H9 (cell line): Measurements from ENCODE around the gene BEST3. TPM values are rescaled to one million over a fixed set of nuclear protein-coding genes. Genes with fewer than 3 reads are reported as not detected.

ENCODE experiments used
- DNase-seq: peaks from one replicate; pipeline ENCODE4 v3.0.0-alpha.2; 2017
- H2AFZ ChIP-seq: one replicate; pipeline ENCODE4 v1.6.1; 2013; ENCODE audit warnings: mild to moderate bottlenecking, low read length, control low read depth, moderate library complexity
- H2AK5ac ChIP-seq: 2 replicates; pipeline ENCODE4 v1.6.1; 2013; ENCODE audit warnings: low read length, control low read depth, mixed read lengths; ENCODE audit not compliant: insufficient read length
- H2BK120ac ChIP-seq: one replicate; pipeline ENCODE4 v1.6.1; 2013; ENCODE audit warnings: low read depth, mild to moderate bottlenecking, low read length, control low read depth, inconsistent platforms; ENCODE audit not compliant: poor library complexity, severe bottlenecking
- H2BK12ac ChIP-seq: 2 replicates; pipeline ENCODE4 v1.6.1; 2013; ENCODE audit warnings: low read length, control low read depth, mixed read lengths, low read depth; ENCODE audit not compliant: insufficient read length
- H2BK15ac ChIP-seq: 2 replicates; pipeline ENCODE4 v1.6.1; 2013; ENCODE audit warnings: low read depth, low read length, control low read depth
- H2BK20ac ChIP-seq: one replicate; pipeline ENCODE4 v1.6.1; 2013; ENCODE audit warnings: low read depth, mild to moderate bottlenecking, low read length, control low read depth, inconsistent platforms; ENCODE audit not compliant: poor library complexity, severe bottlenecking
- H2BK5ac ChIP-seq: 2 replicates; pipeline ENCODE4 v1.6.1; 2013; ENCODE audit warnings: low read length, control low read depth, mixed read lengths; ENCODE audit not compliant: insufficient read length
- H3K14ac ChIP-seq: 2 replicates; pipeline ENCODE4 v1.6.1; 2013; ENCODE audit warnings: low read length, control low read depth; ENCODE audit not compliant: insufficient read depth
- H3K18ac ChIP-seq: 2 replicates; pipeline ENCODE4 v1.6.1; 2013; ENCODE audit warnings: low read depth, mild to moderate bottlenecking, mixed read lengths, low read length, control low read depth; ENCODE audit not compliant: insufficient read length
- H3K23ac ChIP-seq: 2 replicates; pipeline ENCODE4 v1.6.1; 2013; ENCODE audit warnings: low read length, control low read depth, mixed read lengths, low read depth; ENCODE audit not compliant: insufficient read length
- H3K23me2 ChIP-seq: 2 replicates; pipeline ENCODE4 v1.6.1; 2013; ENCODE audit warnings: low read depth, mild to moderate bottlenecking, mixed read lengths, low read length, control low read depth; ENCODE audit not compliant: insufficient read length, poor library complexity, severe bottlenecking
- H3K27ac ChIP-seq: 2 replicates; pipeline ENCODE4 v1.5.1; 2013; ENCODE audit warnings: low read length, control low read depth, mixed read lengths, low read depth; ENCODE audit not compliant: insufficient read length
- H3K27me3 ChIP-seq: 2 replicates; pipeline ENCODE4 v1.6.1; 2013; ENCODE audit warnings: low read length, control low read depth, inconsistent platforms; ENCODE audit not compliant: insufficient read depth
- H3K4ac ChIP-seq: 2 replicates; pipeline ENCODE4 v1.6.1; 2013; ENCODE audit warnings: low read depth, mild to moderate bottlenecking, control low read depth, inconsistent platforms, low read length, moderate library complexity
- H3K4me1 ChIP-seq: 2 replicates; pipeline ENCODE4 v1.6.1; 2013; ENCODE audit warnings: low read length, control low read depth, inconsistent platforms; ENCODE audit not compliant: insufficient read depth
- H3K4me2 ChIP-seq: 2 replicates; pipeline ENCODE4 v1.6.1; 2013; ENCODE audit warnings: low read length, control low read depth, mixed read lengths; ENCODE audit not compliant: insufficient read length, insufficient read depth
- H3K56ac ChIP-seq: 2 replicates; pipeline ENCODE4 v1.6.1; 2013; ENCODE audit warnings: low read depth, mild to moderate bottlenecking, mixed read lengths, low read length, control low read depth; ENCODE audit not compliant: insufficient read length
- H3K79me1 ChIP-seq: 2 replicates; pipeline ENCODE4 v1.6.1; 2013; ENCODE audit warnings: low read depth, mild to moderate bottlenecking, moderate library complexity, low read length, control low read depth, inconsistent platforms; ENCODE audit not compliant: insufficient read depth, poor library complexity, severe bottlenecking
- H3K79me2 ChIP-seq: 2 replicates; pipeline ENCODE4 v1.6.1; 2013; ENCODE audit warnings: low read length, control low read depth, inconsistent platforms; ENCODE audit not compliant: insufficient read depth
- H3K9ac ChIP-seq: 2 replicates; pipeline ENCODE4 v1.6.1; 2013; ENCODE audit warnings: low read length, control low read depth, mixed read lengths; ENCODE audit not compliant: insufficient read length; ENCODE audit errors: extremely low read depth
- H3K9me3 ChIP-seq: one replicate; pipeline ENCODE4 v1.6.1; 2013; ENCODE audit warnings: low read depth, low read length, inconsistent platforms; ENCODE audit not compliant: control insufficient read depth
- H3T11ph ChIP-seq: one replicate; pipeline ENCODE4 v1.6.1; 2013; ENCODE audit warnings: mild to moderate bottlenecking, low read length, control low read depth, inconsistent platforms
- H4K20me1 ChIP-seq: one replicate; pipeline ENCODE4 v1.6.1; 2013; ENCODE audit not compliant: control insufficient read depth, insufficient read length, insufficient read depth
- H4K5ac ChIP-seq: 2 replicates; pipeline ENCODE4 v1.6.1; 2013; ENCODE audit warnings: low read depth, mild to moderate bottlenecking, mixed read lengths, low read length, control low read depth; ENCODE audit not compliant: insufficient read length
- H4K8ac ChIP-seq: replicated peaks from 2 replicates; pipeline ENCODE4 v1.6.1; 2013; ENCODE audit warnings: low read length, control low read depth, mixed read lengths, low read depth; ENCODE audit not compliant: insufficient read length
- H4K91ac ChIP-seq: 2 replicates; pipeline ENCODE4 v1.6.1; 2013; ENCODE audit warnings: low read depth, mild to moderate bottlenecking, moderate library complexity, mixed read lengths, low read length, control low read depth; ENCODE audit not compliant: insufficient read length
- H3K27ac Mint-ChIP-seq, 3 experiments: 2 replicates in 2 of 3; 3 replicates in 1 of 3; pipeline ENCODE4 v1.8.0; 2020 to 2021; ENCODE audit warnings: mixed read lengths in 3 of 3, mild to moderate bottlenecking in 1 of 3, moderate library complexity in 1 of 3
- H3K27me3 Mint-ChIP-seq: 2 replicates; pipeline ENCODE4 v1.8.0; 2021; ENCODE audit warnings: low read depth, mild to moderate bottlenecking, moderate library complexity, mixed read lengths
- H3K36me3 Mint-ChIP-seq, 3 experiments: 2 replicates in 2 of 3; 3 replicates in 1 of 3; pipeline ENCODE4 v1.8.0; 2020 to 2021; ENCODE audit warnings: low read depth in 3 of 3, mixed read lengths in 3 of 3; ENCODE audit not compliant: insufficient read depth in 1 of 3
- H3K4me1 Mint-ChIP-seq, 2 experiments: 2 replicates each; pipeline ENCODE4 v1.8.0; 2020; ENCODE audit warnings: mixed read lengths in 2 of 2
- H3K4me3 Mint-ChIP-seq, 2 experiments: 2 replicates in 1 of 2; 3 replicates in 1 of 2; pipeline ENCODE4 v1.8.0; 2020 to 2021; ENCODE audit warnings: mild to moderate bottlenecking in 2 of 2, mixed read lengths in 2 of 2, moderate library complexity in 1 of 2
- H3K9me3 Mint-ChIP-seq, 2 experiments: 2 replicates in 1 of 2; 3 replicates in 1 of 2; pipeline ENCODE4 v1.8.0; 2020; ENCODE audit warnings: mild to moderate bottlenecking in 2 of 2, mixed read lengths in 2 of 2, moderate library complexity in 1 of 2
- CTCF ChIP-seq: fragments of 200-600 bp; sonication (generic); conservative IDR thresholded peaks from 3 replicates; pipeline ENCODE4 v1.8.0; 2021; ENCODE audit warnings: antibody characterized with exemption, mild to moderate bottlenecking
- WGBS: extraction: QIAGEN DNeasy Blood & Tissue Kit; methylation state at CpG from one replicate; pipeline ENCODE4 v1.1.7; 2013; ENCODE audit warnings: missing lambda C conversion rate, low lambda C conversion rate, mixed read lengths; ENCODE audit not compliant: insufficient read length; ENCODE audit errors: extremely low coverage; 5-methylcytosine and 5-hydroxymethylcytosine counted together
- total RNA-seq: library from RNA; stranded (reverse); gene quantifications from 2 replicates; pipeline ENCODE4 v1.2.1, GENCODE V29; 2021

Gene BEST3
- total RNA-seq, 1 experiment from 2014 or later: 0.42 TPM

GRCh38 chr12:69642531-69642930 lies 56.6 kb downstream of the BEST3 start:
- Histone ChIP-seq H3K23me2 (no peaks in the 10 kb centered on the region), H3K27me3 (no peaks in the 10 kb centered on the region), H4K8ac (no peak overlapping the region), H2AK5ac (no peak overlapping the region), H3T11ph (no peak overlapping the region), H2BK120ac (no peak overlapping the region), H2BK12ac (no peak overlapping the region), H3K18ac (no peak overlapping the region), H3K79me2 (no peaks in the 10 kb centered on the region), H2BK5ac (no peak overlapping the region), H3K9me3 (no peaks in the 10 kb centered on the region), H3K14ac (no peak overlapping the region), H3K79me1 (no peaks in the 10 kb centered on the region), H3K4ac (no peak overlapping the region), H2AFZ (no peak overlapping the region), H3K4me2 (no peak overlapping the region), H4K20me1 (no peaks in the 10 kb centered on the region), H3K9ac (no peak overlapping the region), H3K56ac (no peak overlapping the region), H3K23ac (no peak overlapping the region), H3K4me1 (no peaks in the 10 kb centered on the region), H2BK15ac (no peak overlapping the region), H4K5ac (no peak overlapping the region), H2BK20ac (no peak overlapping the region), H4K91ac (no peak overlapping the region), H3K27ac (no peak overlapping the region)
- TF ChIP-seq CTCF: no peak
- no peaks in the 10 kb centered on the region for H3K36me3 Mint-ChIP-seq
- H3K27me3 Mint-ChIP-seq: no peaks in the 10 kb centered on the region; the same call in 1 of the 2 replicates
- no peak for DNase-seq
- no peak overlapping the region for H3K4me3 Mint-ChIP-seq
- H3K27ac Mint-ChIP-seq: no peak overlapping the region
- no CpG with 5 or more reads among the region's 6 CpGs for WGBS
- H3K9me3 Mint-ChIP-seq: no peaks in the 10 kb centered on the region
- H3K4me1 Mint-ChIP-seq: no peaks in the 10 kb centered on the region
